Adrenal gland (tissue), 5 donors: ENCODE measurements around the gene CELA1.

Source experiments
- CTCF ChIP-seq, 6 experiments: fragments of 450-650 bp in 4 of 6; fragments of 200-600 bp in 2 of 6; sonication (generic) in 1 of 6; IDR thresholded peaks; 1 replicate in 5 of 6; 2 replicates in 1 of 6; pipeline versions ENCODE4 v1.5.1 to v1.8.0; 2016 to 2021; ENCODE audit warnings: antibody characterized with exemption in 6 of 6, mild to moderate bottlenecking in 2 of 6, moderate library complexity in 1 of 6
- POLR2A ChIP-seq, 2 donors: fragments of 450-650 bp; IDR thresholded peaks; one replicate each; pipeline ENCODE4 v1.6.1; 2017; ENCODE audit warnings: antibody characterized with exemption in 2 of 2, mild to moderate bottlenecking in 2 of 2, moderate library complexity in 1 of 2
- donor health status: DM: no; HTN: no; CAD: no.

- no peak for TF ChIP-seq CTCF (IDR thresholded peaks at IDR 0.05)
- TF ChIP-seq POLR2A (IDR thresholded peaks at IDR 0.05): no peak
These were observed 22.4 kb upstream of the CELA1 start for GRCh38 chr12:51368640-51369517.
